ENCODE measurements around the gene ARL5A. TPM values are rescaled to one million over a fixed set of nuclear protein-coding genes. Genes with fewer than 3 reads are reported as not detected.

ARL5A gene
- total and polyA plus RNA-seq, 2 of the 4 experiments (the other 2 are of a cell fraction) = 22.3 to 45.5 TPM

DNA sequence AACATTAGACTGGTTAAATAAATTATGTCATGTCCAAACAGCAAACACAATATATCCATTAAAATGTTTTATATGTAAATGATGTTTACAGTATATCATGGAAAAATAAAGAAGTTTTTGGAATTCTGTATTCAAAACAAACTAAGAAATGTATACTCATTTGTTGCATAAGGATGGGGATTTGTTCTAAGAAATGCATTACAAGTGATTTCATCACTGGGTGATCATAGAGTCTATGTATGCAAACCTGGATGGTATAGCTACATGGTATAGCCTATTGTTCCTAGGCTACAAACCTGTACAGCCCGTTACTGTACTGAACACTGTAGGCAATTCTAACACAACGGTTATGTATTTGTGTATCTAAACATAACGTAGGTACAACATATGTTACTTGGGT, 35.1 kb downstream of the ARL5A start:
- no CpG with 5 or more reads among the region's 3 CpGs for WGBS, 2 experiments (ENCODE audit: extremely low coverage in 2 of 2, insufficient read length in 1 of 2)
- Histone ChIP-seq H3K14ac (replicated peaks; ENCODE audit: low read depth, low read length) (no peak overlapping the region), H2BK15ac (ENCODE audit: low read depth, low read length) (no peak overlapping the region), H3K4me3 (ENCODE audit: insufficient read depth, low read depth, low read length) (no peak overlapping the region), H2AK5ac (ENCODE audit: low read depth, low read length) (no peak overlapping the region), H3K56ac (ENCODE audit: extremely low read depth, insufficient read depth, low read length) (no peak overlapping the region), H3K79me1 (ENCODE audit: low read depth in 1 of 2, low read length in 2 of 2) (no peaks in the 10 kb centered on the region; a peak in 1 of 4 replicates), H4K5ac (ENCODE audit: low read depth, low read length) (no peak overlapping the region), H3K4me1 (ENCODE audit: control insufficient read depth, insufficient read depth, low read length) (no peaks in the 10 kb centered on the region), H3K27ac (ENCODE audit: insufficient read depth, low read length) (no peak overlapping the region), H2BK20ac (ENCODE audit: low read depth, low read length) (no peak overlapping the region), H2AFZ (replicated peaks; ENCODE audit: low read length, poor library complexity) (no peak overlapping the region), H3K9me3 (ENCODE audit: control insufficient read depth, insufficient read depth, low read length) (no peaks in the 10 kb centered on the region), H3K9me1 (ENCODE audit: insufficient read depth, low read length) (peaks cover 1% of the 10 kb centered on the region), H3K9ac (ENCODE audit: low read depth, low read length) (no peak overlapping the region), H3K27me3 (ENCODE audit: control insufficient read depth, insufficient read depth, low read length) (no peaks in the 10 kb centered on the region), H3K18ac (ENCODE audit: low read depth, low read length) (no peak overlapping the region), H2BK120ac (ENCODE audit: low read depth, low read length) (no peak overlapping the region), H3K4ac (ENCODE audit: low read depth, low read length) (no peak overlapping the region), H3K36me3 (ENCODE audit: control insufficient read depth, insufficient read depth, low read length) (peaks cover 3% of the 10 kb centered on the region; the same call in 1 of the 2 replicates), H4K20me1 (ENCODE audit: insufficient read depth, low read length) (no peaks in the 10 kb centered on the region; the same call in 1 of the 2 replicates), H4K91ac (ENCODE audit: insufficient read depth, low read depth, low read length) (no peak overlapping the region), H2AK9ac (replicated peaks; ENCODE audit: low read depth, low read length, poor library complexity) (no peak overlapping the region), H3K4me2 (ENCODE audit: low read depth, low read length) (no peak overlapping the region), H4K8ac (ENCODE audit: low read depth in 2 of 2, low read length in 2 of 2) (no peak overlapping the region), H3K23ac (ENCODE audit: low read depth, low read length) (no peak overlapping the region), H2BK5ac (ENCODE audit: low read depth, low read length, poor library complexity, severe bottlenecking) (no peak overlapping the region)
- TF ChIP-seq CHD1 (IDR thresholded peaks at IDR 0.05; ENCODE audit: low read depth, low read length) = no peak
- TF ChIP-seq, protein P1, sequence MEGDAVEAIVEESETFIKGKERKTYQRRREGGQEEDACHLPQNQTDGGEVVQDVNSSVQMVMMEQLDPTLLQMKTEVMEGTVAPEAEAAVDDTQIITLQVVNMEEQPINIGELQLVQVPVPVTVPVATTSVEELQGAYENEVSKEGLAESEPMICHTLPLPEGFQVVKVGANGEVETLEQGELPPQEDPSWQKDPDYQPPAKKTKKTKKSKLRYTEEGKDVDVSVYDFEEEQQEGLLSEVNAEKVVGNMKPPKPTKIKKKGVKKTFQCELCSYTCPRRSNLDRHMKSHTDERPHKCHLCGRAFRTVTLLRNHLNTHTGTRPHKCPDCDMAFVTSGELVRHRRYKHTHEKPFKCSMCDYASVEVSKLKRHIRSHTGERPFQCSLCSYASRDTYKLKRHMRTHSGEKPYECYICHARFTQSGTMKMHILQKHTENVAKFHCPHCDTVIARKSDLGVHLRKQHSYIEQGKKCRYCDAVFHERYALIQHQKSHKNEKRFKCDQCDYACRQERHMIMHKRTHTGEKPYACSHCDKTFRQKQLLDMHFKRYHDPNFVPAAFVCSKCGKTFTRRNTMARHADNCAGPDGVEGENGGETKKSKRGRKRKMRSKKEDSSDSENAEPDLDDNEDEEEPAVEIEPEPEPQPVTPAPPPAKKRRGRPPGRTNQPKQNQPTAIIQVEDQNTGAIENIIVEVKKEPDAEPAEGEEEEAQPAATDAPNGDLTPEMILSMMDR (conservative IDR thresholded peaks at IDR 0.05; ENCODE audit: low read depth, low read length) = no peak
- ChIA-PET POLR2A (ENCODE audit: unreplicated experiment) (no interaction called here), CTCF (no interaction called here)
- in situ Hi-C loops (cut with MboI; ENCODE audit: low sequenced_read_pairs) (no loop called here), intact Hi-C loops (cut with micrococcal nuclease) (no loop called here), dilution Hi-C loops (cut with HindIII; ENCODE audit: low sequenced_read_pairs, unreplicated experiment) (no loop called here)
- DNase-seq (no peak), ATAC-seq (ENCODE audit: low read depth) (no peak)
- no TSS peak for BruUV-seq (replicated peaks)

Measured in IMR-90 (cell line).